ENCODE data around the gene RMI2. TPM values are rescaled to one million over a fixed set of nuclear protein-coding genes. Genes with fewer than 3 reads are reported as not detected.

The RMI2 gene
- total and polyA plus RNA-seq, 2 of the 8 experiments (the other 6 are each of a cell fraction or from before 2014, with no cell fraction given): 58.2 to 96.0 TPM

- TF ChIP-seq CTBP2 (IDR thresholded peaks at IDR 0.05; ENCODE audit: borderline replicate concordance, insufficient read depth, insufficient read length, low read length) (no peak), ATF2 (IDR thresholded peaks at IDR 0.05; ENCODE audit: low read length) (no peak), SUZ12 (IDR thresholded peaks at IDR 0.05; ENCODE audit: low read length) (no peak), YY1 (IDR thresholded peaks at IDR 0.05; ENCODE audit: low read depth, low read length) (0 out of 2 replicates have a peak, but pooled peaks have one; percentile 23), JUND (IDR thresholded peaks at IDR 0.05; ENCODE audit: low read length) (no peak), MAFK (IDR thresholded peaks at IDR 0.05; ENCODE audit: low read depth, low read length) (no peak), SAP30 (IDR thresholded peaks at IDR 0.05; ENCODE audit: insufficient read depth, insufficient replicate concordance, low read length) (no peak), EP300 (IDR thresholded peaks at IDR 0.05; ENCODE audit: borderline replicate concordance in 1 of 2, low read depth in 2 of 2, low read length in 2 of 2) (no peak), EZH2 (IDR thresholded peaks at IDR 0.05; ENCODE audit: low read depth, low read length, severe bottlenecking) (no peak), TEAD4 (IDR thresholded peaks at IDR 0.05; ENCODE audit: low read depth, low read length) (peak; percentile 76)
- H3K4me3 ChIP-seq (ENCODE audit: extremely low read depth in 1 of 4, insufficient read depth in 2 of 4, low read depth in 3 of 4, low read length in 4 of 4): no peak overlapping the region
- H4K8ac ChIP-seq (ENCODE audit: extremely low read depth, insufficient read depth, low read length): no peak overlapping the region
- no peak overlapping the region for H2AK5ac ChIP-seq (ENCODE audit: low read depth, low read length)
- H3K4me2 ChIP-seq (ENCODE audit: insufficient read depth in 1 of 2, low read depth in 2 of 2, low read length in 2 of 2): 0 out of 4 replicates have a peak overlapping the region, but pooled peaks of 1 of the 2 experiments have one; percentile 34
- H2BK15ac ChIP-seq (ENCODE audit: low read length): no peak overlapping the region
- H3K56ac ChIP-seq (replicated peaks; ENCODE audit: insufficient read length, low read depth, low read length): no peak overlapping the region
- H2AFZ ChIP-seq (ENCODE audit: low read length): no peak overlapping the region
- H3K79me1 ChIP-seq (ENCODE audit: low read depth, low read length): no peaks in the 10 kb centered on the region
- ChIA-PET CTCF (ENCODE audit: partially characterized antibody) (interaction anchor here (0.6 to 15.8 kb wide), 8 partner anchors 10 to 202 kb away, joined by 3 to 266 read pairs (median 4); no protein-coding TSS in a partner anchor), POLR2A (ENCODE audit: partially characterized antibody) (interaction anchor here (0.7 to 1.3 kb wide), 4 partner anchors 8 to 442 kb away, joined by 3 to 4 read pairs (median 4); no protein-coding TSS in a partner anchor)
- peak overlapping the region; percentile 51 for H4K91ac ChIP-seq (replicated peaks; ENCODE audit: insufficient read length, low read length)
- H3K23me2 ChIP-seq (ENCODE audit: low read depth, low read length): no peaks in the 10 kb centered on the region
- FAIRE-seq: no peak
- H3K27ac ChIP-seq (ENCODE audit: low read depth, low read length): no peak overlapping the region
- no peak overlapping the region; the same call in 1 of the 2 replicates for H3K18ac ChIP-seq (ENCODE audit: extremely low read depth, low read length)
- H2BK20ac ChIP-seq (ENCODE audit: low read length): peak overlapping the region; percentile 48; the same call in 1 of the 2 replicates
- H2BK120ac ChIP-seq (replicated peaks; ENCODE audit: low read depth, low read length): no peak overlapping the region
- no peaks in the 10 kb centered on the region for H3K79me2 ChIP-seq (ENCODE audit: control insufficient read depth in 1 of 2, insufficient read depth in 2 of 2, low read length in 2 of 2)
- H3K23ac ChIP-seq (ENCODE audit: insufficient read length): no peak overlapping the region
- H2BK12ac ChIP-seq (ENCODE audit: low read depth, low read length): no peak overlapping the region
- no peaks in the 10 kb centered on the region for H4K20me1 ChIP-seq (replicated peaks in 1 of 2; ENCODE audit: control insufficient read depth in 1 of 2, insufficient read depth in 2 of 2, low read length in 2 of 2)
- H3K9ac ChIP-seq (replicated peaks in 1 of 4; ENCODE audit: extremely low read depth in 1 of 4, low read depth in 3 of 4, low read length in 3 of 4): no peak overlapping the region
- H3K14ac ChIP-seq (ENCODE audit: insufficient read length): no peak overlapping the region
- H3K27me3 ChIP-seq (replicated peaks in 1 of 4; ENCODE audit: control insufficient read depth in 3 of 4, extremely low read depth in 1 of 4, insufficient read depth in 3 of 4, low read length in 3 of 4): no peaks in the 10 kb centered on the region
- no peaks in the 10 kb centered on the region for H3K9me3 ChIP-seq (ENCODE audit: insufficient read depth in 2 of 2, low read depth in 1 of 2, low read length in 1 of 2)
- H3K4ac ChIP-seq (replicated peaks; ENCODE audit: insufficient read length, low read depth, low read length): no peak overlapping the region
- WGBS, 2 experiments (ENCODE audit: extremely low coverage in 1 of 2, insufficient coverage in 1 of 2, insufficient read length in 1 of 2, insufficient replicate concordance in 2 of 2, low coverage in 1 of 2, low lambda C conversion rate in 2 of 2, missing lambda C conversion rate in 1 of 2): 85% methylated on average over 12 of the region's 12 CpGs; no CpG with 5 or more reads in 1 of the 2 experiments
- H2BK5ac ChIP-seq (ENCODE audit: low read depth, low read length): peak overlapping the region; percentile 60; the same call in 1 of the 2 replicates
- peaks cover 0 to 31% (median 14%) of the 10 kb centered on the region in 4 experiments; a peak in 5 of 7 replicates for H3K4me1 ChIP-seq (replicated peaks in 1 of 4; ENCODE audit: control insufficient read depth in 3 of 4, insufficient read depth in 4 of 4, low read length in 3 of 4)
- H4K5ac ChIP-seq (ENCODE audit: insufficient read length, low read depth, low read length): no peak overlapping the region
- H3K36me3 ChIP-seq (ENCODE audit: control insufficient read depth in 2 of 4, insufficient read depth in 4 of 4, low read length in 3 of 4): no peaks in the 10 kb centered on the region
- DNase-seq (ENCODE audit: low read depth in 1 of 2, low spot score in 2 of 2): no peak
These were observed 46.3 kb downstream of the RMI2 start for GRCh38 chr16:11391576-11391975.
